RPMI8226 (cell line): ENCODE data around the gene ITGAE.
"Not testable (repeated sequence)": the region's sequence is repeated elsewhere in the genome, so short reads cannot be mapped to it uniquely, and the experiment has no call there.

Experiments used
- DNase-seq: peaks from one replicate; pipeline ENCODE4 v3.0.0-alpha.2; 2015

ITGAE gene

GRCh38 chr17:3755335-3756030 is 45.5 kb downstream of the ITGAE start:
- DNase-seq: no peak

- DNase-seq: no peak
These were observed 46.3 kb downstream of the ITGAE start for GRCh38 chr17:3754458-3755334.

- no peak for DNase-seq
These were observed 46.9 kb downstream of the ITGAE start for GRCh38 chr17:3754066-3754457.

DNA sequence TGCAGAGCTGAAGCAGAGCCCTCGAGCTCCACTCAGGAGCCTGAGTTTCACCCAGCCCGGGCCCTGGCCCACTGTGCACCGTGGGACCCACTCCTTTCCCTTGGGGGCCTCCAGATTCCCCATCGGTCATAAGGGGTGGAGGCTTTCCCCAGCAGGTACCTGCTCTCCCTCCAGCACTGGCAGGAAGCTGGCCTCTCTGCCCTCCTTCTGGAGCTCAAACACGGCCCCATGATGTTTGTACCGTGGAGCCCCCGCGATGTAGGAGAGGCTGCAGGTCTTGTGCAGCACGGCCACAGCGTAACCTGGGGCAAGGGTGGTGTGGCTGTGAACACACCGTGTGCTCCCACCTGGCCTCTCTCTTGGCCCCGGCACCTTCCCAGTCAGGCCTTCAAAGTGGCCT is 47.4 kb downstream of the ITGAE start:
- no peak for DNase-seq

DNA sequence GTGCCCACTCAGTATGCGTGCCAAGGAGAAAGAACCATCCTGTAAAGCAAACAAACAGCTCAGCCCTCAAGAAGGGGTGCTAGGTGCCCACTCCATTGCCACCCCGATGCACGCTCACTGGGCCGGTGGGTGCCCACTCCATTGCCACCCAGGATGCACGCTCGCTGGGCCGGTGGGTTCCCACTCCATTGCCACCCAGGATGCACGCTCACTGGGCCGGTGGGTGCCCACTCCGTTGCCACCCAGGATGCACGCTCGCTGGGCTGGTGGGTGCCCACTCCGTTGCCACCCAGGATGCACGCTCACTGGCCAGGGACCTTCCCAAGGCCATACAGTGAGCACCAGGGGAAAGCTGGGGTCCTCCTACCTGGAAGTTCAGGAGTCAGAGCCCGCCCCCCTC is 49.2 kb downstream of the ITGAE start:
- no peak for DNase-seq

DNA sequence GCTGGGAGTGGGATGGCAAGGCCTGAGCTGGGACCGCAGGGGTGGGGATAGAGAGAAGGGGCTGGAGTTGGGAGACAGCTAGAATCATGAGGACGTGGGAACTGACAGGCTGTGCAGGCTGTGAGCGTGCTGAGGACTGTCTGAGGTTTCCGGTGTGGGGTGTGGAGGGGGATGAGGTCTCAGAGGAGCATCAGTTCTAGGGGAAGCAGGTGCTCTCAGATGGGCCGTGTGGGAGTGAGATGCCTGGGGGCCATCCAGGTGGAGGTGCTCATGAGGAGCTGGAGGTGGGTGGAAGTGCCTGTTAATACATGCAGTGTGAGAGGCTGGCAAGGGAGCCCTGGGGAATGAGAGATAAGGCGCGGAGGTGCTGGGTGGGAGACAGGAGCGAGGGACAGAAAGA is 50.1 kb downstream of the ITGAE start:
- no peak for DNase-seq

DNA sequence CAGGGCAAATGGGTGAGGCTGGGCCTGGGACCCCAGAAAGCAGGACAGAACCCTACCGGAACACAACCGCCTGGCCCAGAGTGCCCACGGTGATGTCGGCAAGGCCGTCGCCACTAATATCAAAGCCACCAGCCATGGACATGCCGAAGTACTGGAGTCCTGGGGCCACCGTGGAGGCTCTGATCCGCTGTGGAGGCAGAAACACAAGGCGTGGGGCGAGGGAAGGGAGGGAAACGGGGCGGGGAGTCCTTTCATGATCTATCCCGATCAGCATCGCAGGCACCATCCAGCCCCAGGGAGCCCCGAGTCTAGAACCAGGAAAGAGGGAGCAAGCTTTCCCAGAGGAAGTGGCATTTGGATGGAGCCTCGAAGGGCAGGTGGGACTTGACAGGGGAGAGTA is 50.7 kb downstream of the ITGAE start:
- no peak for DNase-seq

DNA sequence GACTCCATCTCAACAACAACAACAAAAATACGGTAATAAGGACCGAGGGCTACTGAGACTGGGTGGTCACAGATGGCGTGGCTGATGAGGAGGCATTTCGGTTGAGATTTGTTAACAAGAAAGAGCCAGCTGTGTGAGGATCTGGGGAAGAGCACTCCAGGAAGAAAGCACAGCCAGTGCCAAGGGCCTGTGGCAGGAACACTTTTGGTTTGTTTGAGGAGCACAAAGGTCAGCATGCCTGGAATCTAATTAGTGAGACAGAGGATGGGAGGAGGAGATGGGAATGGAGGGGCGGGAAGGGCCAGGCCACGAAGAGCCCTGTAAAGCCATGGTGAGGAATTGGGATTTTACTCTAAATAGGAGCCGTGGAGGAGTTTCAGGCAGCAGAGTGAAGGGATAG is 52.4 kb downstream of the ITGAE start:
- DNase-seq: no peak

- no peak for DNase-seq
These were observed 53.2 kb downstream of the ITGAE start for GRCh38 chr17:3747805-3748204.

DNA sequence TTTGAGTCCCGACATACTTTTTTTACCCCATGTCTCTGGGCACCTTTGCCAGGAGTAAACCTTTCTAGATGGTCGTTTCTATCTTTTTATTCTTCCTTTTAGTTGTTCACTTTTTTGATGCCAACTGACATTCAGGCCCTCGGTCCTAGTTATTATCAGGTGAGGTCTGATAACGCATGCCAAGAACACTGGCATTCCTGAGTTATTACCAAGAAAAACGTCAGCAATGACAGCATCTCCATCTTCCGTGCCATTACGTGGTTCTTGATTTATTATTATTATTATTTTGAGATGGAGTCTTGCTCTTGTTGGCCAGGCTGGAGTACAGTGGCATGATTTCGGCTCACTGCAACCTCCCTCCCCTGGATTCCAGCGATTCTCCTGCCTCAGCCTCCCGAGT is 55.9 kb downstream of the ITGAE start:
- DNase-seq: no peak

GRCh38 chr17:3744014-3744413 is 57.0 kb downstream of the ITGAE start:
- no peak for DNase-seq

GRCh38 chr17:3740611-3741073 is 60.3 kb downstream of the ITGAE start:
- no peak for DNase-seq

- DNase-seq: no peak
These were observed 61.4 kb downstream of the ITGAE start for GRCh38 chr17:3739422-3740124.

GRCh38 chr17:3738562-3739295 is 62.3 kb downstream of the ITGAE start:
- peak; percentile 42 for DNase-seq

DNA sequence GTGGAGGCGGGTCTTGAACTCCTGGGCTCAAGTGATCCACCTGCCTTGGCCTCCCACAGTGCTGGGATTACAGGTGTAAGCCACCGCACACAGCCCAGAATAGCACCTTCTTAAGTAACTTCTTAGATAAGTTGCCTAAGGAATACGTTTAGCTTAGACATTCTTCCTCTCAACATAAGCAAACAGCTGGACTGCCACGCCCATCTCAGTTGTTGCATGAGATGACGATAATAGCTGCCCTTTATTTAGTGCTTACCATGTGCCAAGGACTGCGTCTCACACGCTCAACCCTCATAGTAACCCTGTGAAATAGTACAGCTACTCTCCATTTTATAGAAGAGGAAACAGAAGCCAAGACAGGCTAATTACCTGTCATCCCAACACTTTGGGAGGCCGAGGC is 65.5 kb downstream of the ITGAE start:
- no peak for DNase-seq

DNA sequence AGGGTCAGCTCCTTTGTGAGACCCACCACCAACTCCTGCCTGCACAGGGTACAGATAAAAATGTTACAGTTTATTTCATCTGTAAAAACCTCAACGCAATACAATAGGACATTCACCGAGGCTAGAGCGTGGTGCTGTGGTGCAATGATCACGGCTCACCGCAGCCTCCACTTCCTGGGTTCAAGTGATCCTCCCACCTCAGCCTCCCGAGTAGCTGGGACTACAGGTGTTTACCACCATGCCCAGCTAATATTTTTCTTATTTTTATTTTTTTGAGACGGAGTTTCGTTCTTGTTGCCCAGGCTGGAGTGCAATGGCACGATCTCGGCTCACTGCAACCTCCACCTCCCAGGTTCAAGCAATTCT is 66.1 kb downstream of the ITGAE start:
- DNase-seq: not testable (repeated sequence)

DNA sequence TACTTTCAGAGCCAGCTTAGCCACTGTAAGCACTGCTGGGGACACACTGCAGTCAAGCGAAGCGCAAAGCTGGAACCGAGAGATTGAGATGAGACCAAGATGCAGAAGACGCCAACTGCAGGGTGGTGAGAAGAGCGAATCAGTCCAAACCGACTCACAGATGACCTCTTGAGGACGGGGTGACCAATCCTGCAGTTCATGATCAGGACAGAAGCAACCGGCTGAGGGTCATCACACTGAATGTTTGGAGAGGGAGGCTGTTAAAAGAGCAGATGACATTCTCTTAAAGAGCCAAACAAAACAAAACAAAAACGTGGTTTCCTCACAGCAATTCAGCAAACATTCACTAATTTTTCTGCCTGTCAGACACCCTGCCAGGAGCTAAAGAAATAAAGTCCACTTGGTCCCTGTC is 68.8 kb downstream of the ITGAE start:
- DNase-seq: peak; percentile 33

GRCh38 chr17:3730881-3731429 is 70.0 kb downstream of the ITGAE start:
- no peak for DNase-seq

- DNase-seq: peak; percentile 27
These were observed 71.1 kb downstream of the ITGAE start for GRCh38 chr17:3729881-3730280.

GRCh38 chr17:3728099-3728498 is 72.9 kb downstream of the ITGAE start:
- not testable (repeated sequence) for DNase-seq

GRCh38 chr17:3727041-3727440 is 73.9 kb downstream of the ITGAE start:
- DNase-seq: no peak

DNA sequence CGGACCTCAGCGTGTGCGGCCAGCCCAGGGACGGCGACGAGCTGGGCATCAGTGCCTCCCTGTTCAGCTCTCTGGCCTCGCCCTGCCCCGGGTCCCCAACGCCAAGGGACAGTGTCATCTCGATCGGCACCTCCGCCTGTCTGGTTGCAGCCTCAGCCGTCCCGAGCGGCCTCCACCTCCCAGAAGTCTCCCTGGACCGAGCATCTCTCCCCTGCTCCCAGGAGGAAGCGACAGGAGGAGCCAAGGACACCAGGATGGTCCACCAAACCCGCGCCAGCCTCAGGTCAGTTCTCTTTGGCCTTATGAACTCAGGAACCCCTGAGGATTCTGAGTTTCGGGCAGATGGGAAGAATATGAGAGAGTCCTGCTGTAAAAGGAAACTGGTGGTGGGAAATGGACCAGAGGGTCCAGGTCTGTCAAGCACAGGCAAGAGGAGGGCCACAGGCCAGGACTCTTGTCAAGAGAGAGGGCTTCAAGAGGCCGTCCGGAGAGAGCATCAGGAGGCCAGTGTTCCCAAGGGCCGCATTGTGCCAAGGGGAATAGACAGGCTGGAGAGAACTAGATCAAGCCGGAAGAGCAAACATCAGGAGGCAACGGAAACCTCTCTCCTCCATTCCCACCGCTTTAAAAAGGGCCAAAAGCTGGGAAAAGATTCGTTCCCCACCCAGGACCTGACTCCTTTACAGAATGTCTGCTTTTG is 76.5 kb downstream of the ITGAE start:
- no peak for DNase-seq
